SW 1271 (cell line): ENCODE data around the gene C6orf118.

Source experiments
- DNase-seq, 2 experiments: peaks; one replicate each; lab custom pipeline; 2025; lab: John Stamatoyannopoulos, UW

Gene C6orf118

DNA sequence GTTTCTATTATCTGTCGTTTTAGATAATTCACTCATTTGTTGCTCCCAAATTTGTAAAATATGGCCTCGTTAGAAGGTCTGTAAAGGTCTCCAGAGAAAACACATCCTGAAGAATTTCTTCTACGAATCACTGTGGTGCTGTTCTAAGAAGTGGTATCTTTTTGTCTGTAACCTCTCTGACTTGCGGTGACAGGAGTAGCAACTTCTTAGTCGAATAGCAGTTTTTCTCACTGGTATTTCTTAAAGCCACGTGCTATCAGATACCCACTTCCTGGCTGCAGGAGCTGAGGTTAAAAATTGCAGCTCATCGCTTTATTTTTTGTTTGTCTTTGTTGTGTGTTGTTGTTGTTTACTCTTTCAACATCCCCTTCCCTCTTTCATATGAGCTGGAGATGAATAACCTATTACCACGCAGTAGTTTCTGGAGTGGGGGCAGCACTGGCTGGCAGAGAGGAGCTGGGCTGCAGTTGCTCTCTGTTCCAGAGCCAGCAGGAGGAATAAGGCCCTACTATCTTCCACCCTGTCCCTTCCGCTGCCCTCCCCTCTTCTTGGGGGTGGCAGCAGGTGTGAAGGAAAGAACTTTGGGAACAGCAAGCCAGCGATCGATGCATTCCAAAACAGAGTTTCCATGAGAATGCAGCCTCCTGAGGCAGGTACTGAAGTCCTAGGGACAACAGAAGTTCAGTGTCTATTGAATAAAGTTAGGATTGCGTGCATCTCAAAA lies 64.7 kb downstream of the C6orf118 start:
- DNase-seq, result no peak

GRCh38 chr6:165243801-165244200 lies 65.6 kb downstream of the C6orf118 start:
- no peak for DNase-seq

DNA sequence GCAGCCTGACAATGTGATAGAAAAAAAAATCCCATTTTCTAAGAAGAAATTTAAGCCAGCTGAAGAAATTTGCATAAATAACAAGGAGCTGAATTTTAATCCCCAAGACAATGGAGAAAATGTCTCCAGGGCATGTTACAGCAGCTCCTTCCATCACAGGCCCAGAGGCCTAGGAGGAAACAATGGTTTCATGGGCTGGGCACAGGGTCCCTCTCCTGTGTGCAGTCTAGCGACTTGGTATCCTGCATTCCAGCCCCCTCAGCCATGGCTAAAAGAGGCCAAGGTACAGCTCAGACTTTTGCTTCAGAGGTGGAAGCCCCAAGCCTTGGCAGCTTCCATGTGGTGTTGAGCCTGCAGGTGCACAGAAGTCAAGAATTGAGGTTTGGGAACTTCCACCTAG lies 73.1 kb downstream of the C6orf118 start:
- DNase-seq, result no peak

- DNase-seq, result no peak
Measured at GRCh38 chr6:165232731-165233488, 76.5 kb downstream of the C6orf118 start.

GRCh38 chr6:165231581-165232561 lies 77.5 kb downstream of the C6orf118 start:
- DNase-seq, result peak in 1 of 2 experiments; percentile 2

- no peak for DNase-seq
Measured at GRCh38 chr6:165231177-165231576, 78.2 kb downstream of the C6orf118 start.
